ENCODE measurements around the gene ZSCAN21.

ZSCAN21 gene

GRCh38 chr7:100098913-100099312 is 49.3 kb downstream of the ZSCAN21 start:
- DNase-seq = no peak
- Histone ChIP-seq H3K4me3 (ENCODE audit: low read depth, low read length) (peak overlapping the region; percentile 83; the same call in 1 of the 2 replicates), H3K4me1 (no peaks in the 10 kb centered on the region), H3K36me3 (peaks cover 63% of the 10 kb centered on the region), H3K9me3 (no peaks in the 10 kb centered on the region), H3K27me3 (no peaks in the 10 kb centered on the region)
- TF ChIP-seq CTCF (IDR thresholded peaks at IDR 0.05; ENCODE audit: low read depth, low read length) = no peak

GRCh38 chr7:100099452-100099851 is 49.9 kb downstream of the ZSCAN21 start:
- Histone ChIP-seq H3K36me3 (peaks cover 57% of the 10 kb centered on the region), H3K27me3 (no peaks in the 10 kb centered on the region), H3K4me3 (ENCODE audit: low read depth, low read length) (peak overlapping the region; percentile 83), H3K4me1 (no peaks in the 10 kb centered on the region), H3K9me3 (no peaks in the 10 kb centered on the region)
- no peak for DNase-seq
- TF ChIP-seq CTCF (IDR thresholded peaks at IDR 0.05; ENCODE audit: low read depth, low read length) = no peak

GRCh38 chr7:100100420-100101015 is 50.9 kb downstream of the ZSCAN21 start:
- Histone ChIP-seq H3K4me1 (no peaks in the 10 kb centered on the region), H3K36me3 (peaks cover 47% of the 10 kb centered on the region), H3K27me3 (no peaks in the 10 kb centered on the region), H3K9me3 (no peaks in the 10 kb centered on the region), H3K4me3 (ENCODE audit: low read depth, low read length) (peak overlapping the region; percentile 83)
- TF ChIP-seq CTCF (IDR thresholded peaks at IDR 0.05; ENCODE audit: low read depth, low read length) = no peak
- peak; percentile 92 for DNase-seq

- H3K4me1 ChIP-seq = no peaks in the 10 kb centered on the region
- TF ChIP-seq CTCF (IDR thresholded peaks at IDR 0.05; ENCODE audit: low read depth, low read length) = no peak
- H3K36me3 ChIP-seq = peaks cover 43% of the 10 kb centered on the region
- peak; percentile 99 for DNase-seq
- no peaks in the 10 kb centered on the region for H3K27me3 ChIP-seq
- no peaks in the 10 kb centered on the region for H3K9me3 ChIP-seq
- peak within 1 kb of the TSS; percentile 83 for H3K4me3 ChIP-seq (ENCODE audit: low read depth, low read length)
These were observed 51.7 kb downstream of the ZSCAN21 start, which contains the start of the genes AP4M1 and MCM7 for GRCh38 chr7:100101016-100101862. Gene AP4M1 (plus strand): TSS chr7:100101643. CDS start chr7:100101715, 72 bp downstream. Gene MCM7 (minus strand): TSS chr7:100101397. CDS start chr7:100101294, 103 bp downstream.

- Histone ChIP-seq H3K36me3 (peaks cover 34% of the 10 kb centered on the region), H3K4me3 (ENCODE audit: low read depth, low read length) (no peak overlapping the region), H3K27me3 (no peaks in the 10 kb centered on the region), H3K9me3 (no peaks in the 10 kb centered on the region), H3K4me1 (no peaks in the 10 kb centered on the region)
- DNase-seq = no peak
- no peak for TF ChIP-seq CTCF (IDR thresholded peaks at IDR 0.05; ENCODE audit: low read depth, low read length)
These were observed 53.6 kb downstream of the ZSCAN21 start for GRCh38 chr7:100102950-100103840.
